LNCAP (cell line): ENCODE results near the gene APOB.

Experiments
- TF ChIP-seq, protein P1 (sequence below): fragments of 450-650 bp; IDR thresholded peaks from 2 replicates; pipeline ENCODE4 v1.5.1; 2017; ENCODE audit warnings: mild to moderate bottlenecking

The APOB gene

DNA sequence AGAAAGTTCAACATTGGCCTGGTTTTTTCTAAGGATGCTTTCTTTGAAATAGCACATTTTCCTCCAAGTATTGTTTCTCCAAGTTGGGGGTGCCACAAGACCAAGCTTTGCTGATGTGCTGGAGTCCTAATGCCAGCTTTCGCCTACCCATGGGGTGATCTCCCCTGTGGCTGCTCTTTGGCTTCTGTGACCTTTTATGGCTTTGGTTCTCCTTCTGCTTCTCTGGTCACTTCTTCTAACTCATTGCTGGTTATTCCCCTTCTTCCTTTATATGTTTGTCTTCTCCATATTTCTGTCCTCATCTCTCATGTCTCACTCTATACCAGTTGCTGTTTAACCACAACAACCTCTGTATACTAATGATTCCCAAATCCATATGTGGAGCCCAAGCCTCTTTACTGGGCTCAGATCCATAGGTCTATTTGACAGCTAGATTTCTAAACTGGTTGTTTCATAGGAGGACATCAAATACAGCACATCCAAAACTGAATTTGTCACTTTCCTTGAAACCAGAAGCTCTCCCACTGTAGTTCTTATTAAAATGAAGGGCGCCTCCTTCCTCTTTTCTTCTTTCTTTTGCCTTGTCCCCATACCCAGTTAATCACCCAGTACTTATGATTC, 23.1 kb downstream of the APOB start:
- TF ChIP-seq, protein P1, sequence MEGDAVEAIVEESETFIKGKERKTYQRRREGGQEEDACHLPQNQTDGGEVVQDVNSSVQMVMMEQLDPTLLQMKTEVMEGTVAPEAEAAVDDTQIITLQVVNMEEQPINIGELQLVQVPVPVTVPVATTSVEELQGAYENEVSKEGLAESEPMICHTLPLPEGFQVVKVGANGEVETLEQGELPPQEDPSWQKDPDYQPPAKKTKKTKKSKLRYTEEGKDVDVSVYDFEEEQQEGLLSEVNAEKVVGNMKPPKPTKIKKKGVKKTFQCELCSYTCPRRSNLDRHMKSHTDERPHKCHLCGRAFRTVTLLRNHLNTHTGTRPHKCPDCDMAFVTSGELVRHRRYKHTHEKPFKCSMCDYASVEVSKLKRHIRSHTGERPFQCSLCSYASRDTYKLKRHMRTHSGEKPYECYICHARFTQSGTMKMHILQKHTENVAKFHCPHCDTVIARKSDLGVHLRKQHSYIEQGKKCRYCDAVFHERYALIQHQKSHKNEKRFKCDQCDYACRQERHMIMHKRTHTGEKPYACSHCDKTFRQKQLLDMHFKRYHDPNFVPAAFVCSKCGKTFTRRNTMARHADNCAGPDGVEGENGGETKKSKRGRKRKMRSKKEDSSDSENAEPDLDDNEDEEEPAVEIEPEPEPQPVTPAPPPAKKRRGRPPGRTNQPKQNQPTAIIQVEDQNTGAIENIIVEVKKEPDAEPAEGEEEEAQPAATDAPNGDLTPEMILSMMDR, result no peak

DNA sequence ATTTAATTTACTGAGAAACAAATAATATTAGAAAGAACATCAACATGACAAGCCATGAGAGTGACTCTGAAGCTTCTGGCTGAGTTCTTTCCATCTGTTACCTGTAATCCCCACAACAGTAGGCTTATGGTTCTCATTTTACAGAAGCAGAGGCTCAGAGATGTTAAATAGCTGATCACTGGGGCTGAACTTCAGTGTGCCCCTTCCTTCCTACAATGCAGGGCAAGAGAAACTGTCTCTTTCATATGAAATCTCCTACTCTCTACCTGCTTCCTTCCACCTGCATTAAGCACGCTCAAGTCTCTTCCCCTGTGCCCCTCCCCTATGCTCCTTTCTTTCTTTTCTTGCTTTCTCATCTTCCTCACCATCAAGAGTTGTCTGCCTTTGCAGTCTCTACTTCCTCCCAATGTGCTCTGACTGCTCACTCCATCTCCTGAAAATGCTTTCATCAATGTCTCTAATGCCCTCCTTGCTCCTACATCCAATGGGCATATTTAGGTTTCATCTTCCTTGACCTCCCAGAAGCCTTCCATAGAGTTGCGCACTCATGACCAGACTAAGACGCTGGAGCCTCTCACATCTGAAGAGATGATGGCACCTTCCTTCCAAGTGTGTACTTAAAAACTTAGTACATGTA, 23.7 kb downstream of the APOB start:
- TF ChIP-seq, protein P1, result no peak

DNA sequence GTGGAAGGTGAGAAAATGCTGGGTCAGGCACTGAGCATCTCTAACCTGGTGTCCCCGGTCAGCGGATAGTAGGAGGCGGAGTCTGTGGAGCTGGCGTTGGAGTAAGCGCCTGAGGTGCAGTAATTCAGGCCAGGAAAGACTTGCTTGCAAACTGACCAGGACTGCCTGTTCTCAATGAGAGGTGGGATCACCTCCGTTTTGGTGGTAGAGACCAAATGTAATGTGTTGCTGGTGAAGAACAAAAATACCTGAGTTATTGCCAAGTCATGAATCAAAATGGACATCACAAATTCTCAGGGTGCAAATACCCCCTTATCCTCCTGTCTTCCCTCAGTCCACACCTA, 24.2 kb downstream of the APOB start:
- TF ChIP-seq, protein P1, result no peak

DNA sequence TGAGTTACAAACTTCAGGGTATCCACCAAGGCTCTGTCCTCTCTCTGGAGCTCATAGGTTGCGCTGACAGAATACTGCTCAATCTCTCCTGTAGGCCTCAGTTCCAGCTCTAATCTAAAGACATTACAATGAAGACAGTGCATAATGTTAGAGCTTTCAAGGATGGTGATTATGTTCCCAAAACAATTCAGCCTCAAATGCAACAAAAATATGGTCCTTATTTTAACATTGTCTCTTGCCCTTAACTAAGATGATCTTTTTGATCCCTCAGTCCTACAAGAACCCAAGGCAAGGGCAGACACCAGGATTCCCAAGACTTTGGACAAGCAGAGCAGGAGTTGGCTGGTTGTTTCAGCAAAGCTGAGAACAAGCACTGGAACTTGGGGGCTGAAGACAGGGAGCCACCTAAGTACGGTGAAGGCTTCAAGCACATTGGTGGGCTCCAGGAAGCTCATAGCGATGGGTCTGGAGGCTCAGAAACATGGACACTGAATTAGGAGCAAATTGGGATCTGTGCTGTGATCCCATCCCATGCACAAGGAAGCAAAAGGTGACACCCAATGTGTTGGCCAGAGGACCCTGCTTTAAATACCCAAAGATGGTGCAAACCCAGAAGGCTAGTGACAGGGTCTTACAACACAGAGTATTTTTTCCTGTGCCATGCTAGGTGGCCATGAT, 24.7 kb downstream of the APOB start:
- TF ChIP-seq, protein P1, result no peak

DNA sequence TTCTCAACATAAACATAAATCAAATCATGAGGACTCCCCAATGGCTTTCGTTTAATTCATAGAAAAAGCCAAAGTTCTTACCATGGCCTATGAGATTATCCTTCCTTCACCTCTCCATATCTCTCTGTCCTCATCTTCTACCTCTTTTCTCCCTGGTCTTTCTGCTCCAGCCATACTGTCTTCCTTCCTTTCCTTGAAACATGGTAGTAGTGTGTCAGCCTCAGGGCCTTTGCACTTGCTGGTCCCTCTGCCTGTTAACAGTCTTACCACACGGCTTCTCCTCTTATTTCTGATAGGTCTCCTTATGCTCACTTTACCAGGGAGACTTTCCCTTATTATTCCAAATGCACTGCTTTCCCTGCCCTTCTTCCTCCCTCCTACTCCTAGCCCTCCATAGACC, 25.6 kb downstream of the APOB start:
- TF ChIP-seq, protein P1, result no peak

DNA sequence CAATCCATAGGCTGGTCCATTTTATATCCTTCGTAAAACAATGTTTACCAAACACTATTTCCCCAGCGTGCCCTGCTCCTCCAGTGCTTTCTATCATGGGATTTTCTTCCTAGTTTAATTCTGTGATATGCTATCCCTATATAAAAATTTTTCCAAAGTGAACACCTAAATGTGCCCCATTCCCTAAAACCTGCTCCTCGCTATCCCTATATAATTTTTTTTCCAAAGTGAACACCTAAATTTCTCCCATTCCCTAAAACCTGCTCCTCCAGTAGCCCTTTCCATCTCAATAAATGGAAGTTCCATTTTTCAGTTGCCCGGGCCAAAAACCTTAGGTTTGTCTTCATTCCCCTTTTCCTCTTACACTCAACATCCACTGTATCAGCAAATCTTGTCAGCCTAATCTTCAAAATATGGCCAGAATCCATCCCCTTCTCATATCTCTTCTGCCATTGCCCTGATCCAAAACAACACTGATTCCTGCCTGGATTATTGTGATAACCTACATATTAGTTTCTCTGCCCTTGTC, 26.1 kb downstream of the APOB start:
- TF ChIP-seq, protein P1, result no peak

DNA sequence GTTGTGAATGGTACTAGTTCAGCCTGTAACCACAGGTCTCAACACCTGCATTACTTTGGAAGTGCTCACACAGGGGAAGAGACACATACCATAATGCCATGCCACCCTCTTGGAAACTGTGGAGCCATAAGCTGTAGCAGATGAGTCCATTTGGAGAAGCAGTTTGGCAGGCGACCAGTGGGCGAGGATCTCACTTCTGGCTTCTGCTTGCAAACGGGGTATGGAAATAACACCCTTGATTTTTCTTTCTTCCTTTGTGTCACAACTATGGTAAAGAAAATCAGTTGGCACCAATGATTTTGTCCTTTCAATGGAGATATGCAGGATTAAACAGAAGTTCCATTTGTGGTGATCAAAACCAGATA, 28.6 kb downstream of the APOB start:
- TF ChIP-seq, protein P1, result no peak
